ENCODE measurements around the gene CNOT4.
"Not testable (repeated sequence)": the region's sequence is repeated elsewhere in the genome, so short reads cannot be mapped to it uniquely, and the experiment has no call there.

CNOT4 gene

DNA sequence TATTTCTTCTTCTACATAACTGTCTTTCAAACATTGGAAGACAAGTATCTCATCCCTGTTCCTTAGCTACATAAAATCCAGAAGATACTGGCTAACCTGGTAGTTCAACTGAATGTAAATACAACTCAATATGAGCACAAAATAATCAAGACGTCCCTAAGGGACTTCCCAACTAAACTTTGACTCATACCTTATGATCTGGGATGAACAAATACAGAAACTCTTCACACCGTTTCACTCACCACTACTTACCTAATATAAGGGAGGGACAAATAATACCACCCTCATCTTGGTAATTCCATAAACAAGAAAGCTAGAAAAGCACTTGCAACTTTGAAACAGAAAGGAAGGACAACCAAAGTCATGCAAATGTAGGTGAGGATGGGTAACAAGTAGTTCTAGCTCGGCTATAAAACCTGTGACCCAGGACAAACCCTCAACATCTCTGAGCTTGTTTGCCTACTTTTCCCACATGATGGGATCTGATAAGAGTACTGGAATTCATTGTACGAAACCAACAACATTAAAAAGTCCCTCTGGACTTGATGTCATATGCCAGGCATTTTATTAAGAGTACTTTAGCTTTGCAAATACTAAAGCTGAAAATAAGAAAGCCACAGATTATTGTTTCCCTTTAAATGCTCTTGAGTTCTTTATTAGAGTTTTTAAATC, 154.4 kb downstream of the CNOT4 start:
- DNase-seq: no peak

DNA sequence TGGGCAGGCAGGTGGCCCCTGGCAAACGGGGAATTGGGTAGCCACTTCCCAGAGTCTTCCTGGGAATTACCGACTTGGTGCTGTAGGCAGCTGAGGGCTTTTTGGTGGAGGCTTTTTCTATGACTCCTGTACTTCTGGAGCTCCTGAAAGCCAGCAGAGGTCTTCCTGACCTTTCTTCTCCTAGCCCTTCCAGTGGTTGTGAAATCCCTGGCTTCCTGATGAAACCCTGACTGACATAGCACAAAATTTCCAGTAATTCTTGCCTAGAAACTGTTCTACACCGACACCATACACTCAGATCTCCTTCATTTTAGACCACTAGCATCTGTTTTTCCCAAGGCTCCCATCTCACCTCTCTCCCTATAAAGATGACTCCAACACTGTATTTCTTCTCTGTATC, 156.1 kb downstream of the CNOT4 start:
- no peak for DNase-seq

DNA sequence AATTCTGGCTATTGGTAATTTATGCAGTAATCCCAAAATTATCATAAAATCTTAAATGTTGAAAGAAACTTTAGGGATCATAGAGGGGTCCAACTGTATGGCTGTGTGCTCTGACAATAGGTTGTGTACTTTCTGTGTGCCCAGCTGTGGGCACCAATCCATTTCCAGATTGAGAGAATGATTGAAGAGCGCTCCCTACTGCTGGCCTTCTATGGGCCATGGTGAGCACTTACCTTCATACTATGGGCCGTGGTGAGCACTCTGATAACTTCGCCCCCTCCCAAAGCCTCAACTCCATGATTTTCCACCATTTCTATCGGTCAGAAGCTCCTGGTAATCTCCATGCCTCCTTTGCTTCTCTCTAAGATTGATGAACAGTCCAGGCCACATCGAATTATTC, 157.6 kb downstream of the CNOT4 start:
- DNase-seq: no peak

DNA sequence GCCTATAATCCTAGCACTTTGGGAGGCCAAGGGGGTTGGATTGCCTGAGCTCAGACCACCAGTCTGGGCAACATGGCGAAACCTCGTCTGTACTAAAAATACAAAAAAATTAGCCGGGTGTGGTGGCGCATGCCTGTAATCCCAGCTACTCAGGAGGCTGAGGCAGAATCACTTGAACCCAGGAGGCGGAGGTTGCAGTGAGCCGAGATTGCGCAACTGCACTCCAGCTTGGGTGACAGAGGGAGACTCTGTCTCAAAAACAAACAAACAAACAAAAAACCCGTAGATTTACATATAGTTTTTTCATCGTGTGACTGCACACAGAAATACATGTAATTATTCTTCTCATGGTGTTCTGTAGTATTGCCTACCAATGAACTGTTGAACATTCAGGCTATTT, 158.8 kb downstream of the CNOT4 start:
- not testable (repeated sequence) for DNase-seq

DNA sequence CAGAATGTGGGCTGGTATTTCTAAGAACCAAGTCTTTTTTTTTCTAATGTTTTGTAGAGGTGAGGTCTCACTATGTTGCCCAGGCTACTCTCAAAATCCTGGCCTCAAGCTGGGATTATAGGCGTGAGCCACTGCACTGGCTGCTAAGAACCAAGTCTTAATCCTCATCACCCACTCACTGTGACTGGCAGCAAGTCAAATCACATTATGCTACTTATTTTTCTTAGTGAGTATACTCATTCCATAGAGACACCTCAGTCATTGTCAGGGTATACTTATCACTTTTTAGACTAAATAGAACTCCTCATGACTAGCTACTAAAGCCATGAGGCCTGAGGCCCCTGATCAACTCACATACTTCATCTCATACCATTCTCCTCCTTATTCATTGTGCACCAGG, 160.2 kb downstream of the CNOT4 start:
- DNase-seq: no peak

DNA sequence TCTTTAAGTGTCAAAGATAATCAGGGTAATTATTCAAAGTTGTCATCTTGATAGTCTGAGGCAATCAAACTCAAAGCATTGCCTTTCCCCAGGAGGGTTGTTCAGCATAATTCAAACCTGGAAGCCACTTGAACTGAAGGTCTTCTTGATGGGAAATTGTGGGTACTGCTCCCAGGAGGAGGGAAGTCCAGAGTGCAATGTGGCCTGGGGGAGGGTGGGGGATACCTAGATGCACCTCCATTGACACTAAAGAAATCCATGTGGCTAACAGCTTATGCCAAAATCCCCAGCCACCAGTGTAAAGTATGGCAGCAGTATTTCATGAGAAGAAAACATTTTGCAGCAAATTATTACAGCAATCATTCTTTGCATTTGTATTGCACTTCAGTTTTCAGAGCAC, 161.4 kb downstream of the CNOT4 start:
- no peak for DNase-seq

DNA sequence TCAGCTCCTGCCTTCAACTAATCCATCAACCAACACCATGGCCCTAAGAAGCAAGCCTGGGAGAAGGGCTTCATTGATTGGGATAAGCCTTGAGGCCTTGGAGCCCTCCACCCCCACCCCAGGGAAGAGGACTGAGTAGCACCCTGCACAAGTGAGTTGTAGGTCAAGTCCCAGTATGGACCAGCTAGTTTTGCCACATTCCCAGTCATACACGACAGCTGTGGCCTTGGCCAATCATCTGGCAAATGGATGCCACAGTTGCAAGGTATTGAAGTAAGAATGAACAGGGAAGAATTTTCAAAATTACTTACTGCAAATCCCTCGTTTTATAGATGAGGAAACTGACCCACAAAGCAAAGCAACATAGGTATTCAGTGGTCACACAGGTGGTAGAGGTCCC, 166.5 kb downstream of the CNOT4 start:
- DNase-seq: no peak

DNA sequence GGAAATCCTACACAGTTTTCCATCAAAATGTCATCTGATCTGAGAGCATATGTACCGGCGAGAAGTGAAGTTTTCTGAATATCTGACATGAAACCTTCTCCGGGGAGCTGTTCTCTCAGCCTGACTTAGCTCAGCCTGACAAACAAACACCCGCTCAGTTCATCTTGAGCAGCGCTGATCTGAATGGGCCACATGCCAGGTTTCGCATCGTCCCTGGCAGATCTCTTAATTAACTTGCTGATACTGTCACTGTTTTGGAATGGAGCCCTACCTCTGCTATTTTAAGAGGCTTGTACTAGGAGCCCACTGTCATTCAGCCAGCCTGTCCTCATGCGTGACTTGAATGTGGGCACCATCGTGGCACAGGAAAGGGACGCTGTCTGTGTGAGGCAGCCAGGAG, 167.0 kb downstream of the CNOT4 start:
- no peak for DNase-seq

DNA sequence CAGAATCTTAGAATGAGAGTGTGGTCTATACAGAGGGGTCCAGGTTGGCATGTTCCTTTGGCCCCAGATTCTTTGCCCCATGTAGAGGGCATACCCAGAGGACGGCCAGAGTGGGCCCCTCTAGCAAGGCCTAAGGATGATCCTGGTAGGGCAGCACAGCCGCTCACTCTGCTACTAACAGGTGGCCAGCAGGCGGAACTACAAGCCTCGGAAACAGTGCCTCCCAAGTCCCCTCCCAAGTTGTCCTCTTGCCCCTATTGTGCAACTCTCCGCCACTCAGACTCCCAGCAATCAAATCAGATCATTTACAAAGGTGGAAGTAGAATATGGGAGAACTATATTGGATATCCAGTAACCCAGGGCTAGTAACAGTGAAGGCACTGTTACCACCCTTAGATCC, 168.9 kb downstream of the CNOT4 start:
- no peak for DNase-seq

DNA sequence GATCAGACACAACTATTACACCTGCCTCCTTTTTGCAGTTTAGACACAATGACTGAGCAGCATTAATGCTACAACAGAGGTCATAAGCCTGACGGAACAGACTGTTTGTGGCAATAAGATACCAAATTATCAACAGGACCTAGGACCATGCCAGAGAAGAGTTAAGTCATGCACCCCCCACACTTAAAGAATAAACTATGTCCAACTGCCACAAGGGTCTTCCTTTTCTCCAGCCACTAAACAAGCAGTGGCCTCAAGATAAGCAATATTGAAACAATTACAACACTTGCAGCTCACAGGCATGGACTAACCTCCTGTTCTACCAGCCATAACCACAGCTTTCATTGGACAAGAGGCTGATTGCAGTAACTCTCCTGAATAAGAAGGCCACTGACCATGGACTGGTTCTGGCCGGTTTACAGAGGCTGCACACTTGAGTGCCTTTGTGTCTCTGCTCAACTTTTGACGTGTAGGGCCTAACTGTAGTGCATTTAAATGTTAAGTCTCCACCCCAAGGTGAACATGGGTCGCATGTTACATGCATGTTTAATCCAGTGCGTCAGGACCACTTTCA, 171.8 kb downstream of the CNOT4 start:
- no peak for DNase-seq

DNA sequence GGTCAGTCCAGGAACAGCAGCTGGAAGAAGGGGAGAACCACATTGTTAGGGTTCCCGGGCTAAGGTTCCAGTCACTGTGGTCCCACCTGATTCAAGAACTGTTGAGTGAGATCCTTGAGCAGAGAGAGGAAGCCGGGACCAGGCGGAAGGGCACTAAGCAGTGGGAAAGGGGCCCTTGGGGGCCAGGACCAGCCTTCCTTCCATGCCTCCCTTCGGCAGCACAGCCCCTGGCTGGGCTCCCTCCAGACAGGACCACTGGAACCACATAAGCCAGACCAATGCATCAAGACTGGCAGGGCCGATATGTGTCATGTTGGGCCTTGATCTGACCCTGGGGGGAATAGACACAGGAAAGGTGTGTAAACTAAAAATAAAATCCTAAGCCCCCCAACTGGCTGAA, 172.4 kb downstream of the CNOT4 start:
- DNase-seq: no peak

DNA sequence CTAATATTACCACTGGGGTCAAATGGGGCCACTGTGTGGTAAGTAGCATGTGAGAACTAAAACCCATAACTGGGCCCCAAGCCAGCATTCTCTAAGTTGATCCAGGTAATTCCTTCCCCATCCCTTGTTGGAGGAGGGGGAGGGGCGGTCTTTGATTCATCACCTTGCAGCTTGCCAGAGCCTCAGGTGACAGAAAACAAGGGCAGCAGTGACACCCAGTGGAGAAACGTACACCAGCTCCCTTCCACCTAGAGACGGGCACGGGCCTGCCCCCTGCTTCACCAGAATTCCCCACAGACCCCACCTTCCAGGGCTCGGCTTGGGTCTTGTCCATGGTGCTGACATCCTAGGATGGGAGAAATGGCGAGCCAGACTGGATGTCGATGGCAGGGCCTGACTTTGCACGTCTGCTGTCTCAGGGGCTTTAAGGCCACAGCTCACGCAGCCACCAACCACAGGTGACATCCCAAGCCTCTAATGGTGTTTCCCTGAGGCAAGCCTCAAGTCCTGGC, 174.2 kb downstream of the CNOT4 start:
- DNase-seq: peak in 2 of 5 donors; percentile 5 to 24

DNA sequence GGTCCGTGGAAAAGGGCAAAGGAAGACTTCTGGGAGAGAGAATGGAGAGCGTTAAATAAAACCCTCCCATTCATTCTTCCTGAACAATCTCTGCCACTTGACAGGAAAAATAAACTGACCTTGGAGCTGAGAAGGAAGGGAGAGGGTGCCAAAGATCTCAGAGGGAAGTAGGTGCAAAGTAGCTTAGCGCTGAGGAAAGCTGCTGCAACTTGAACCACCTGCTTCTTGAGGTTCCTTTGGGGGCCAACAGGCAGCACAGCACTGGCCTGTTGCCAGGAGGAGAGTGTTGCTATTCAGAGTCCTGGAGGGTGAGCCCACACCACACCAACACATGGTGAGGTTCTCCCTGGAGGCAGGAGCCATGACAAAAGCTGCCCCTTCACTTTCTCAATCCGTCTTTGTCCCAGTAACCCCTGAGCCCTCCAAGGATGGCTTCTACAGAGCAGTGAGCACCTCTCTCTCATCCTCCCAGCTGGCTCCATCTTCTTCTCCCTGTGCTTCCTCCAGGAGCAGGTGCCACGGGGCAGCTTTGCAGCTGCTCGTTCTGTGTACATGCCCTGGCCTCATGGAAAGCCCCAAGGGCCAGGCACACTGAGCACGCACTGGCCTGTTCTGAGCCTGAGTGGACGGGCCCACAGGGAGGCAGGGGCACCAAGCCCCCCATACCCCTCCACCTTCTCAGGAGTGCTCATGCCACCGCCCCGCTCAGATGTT, 174.9 kb downstream of the CNOT4 start:
- no peak for DNase-seq

DNA sequence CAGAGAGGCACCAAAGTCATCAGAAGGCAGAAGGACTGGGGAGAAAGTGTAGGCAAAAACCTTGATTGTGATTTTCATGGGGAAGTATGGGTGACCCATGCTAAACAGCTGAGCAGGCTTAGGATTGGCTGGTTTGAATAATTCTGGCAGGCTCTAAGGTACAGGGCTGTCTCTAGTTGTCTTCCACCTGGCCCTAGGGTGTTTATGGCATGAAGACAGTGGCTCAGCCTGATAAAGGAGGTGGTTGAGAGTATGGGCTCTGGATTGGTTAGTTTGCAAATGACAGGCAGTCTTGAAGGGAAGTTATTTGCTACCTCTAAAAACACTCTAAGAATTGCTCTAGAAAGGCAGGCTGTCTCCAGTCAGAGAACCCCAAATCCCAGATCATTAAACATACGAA, 176.0 kb downstream of the CNOT4 start:
- DNase-seq: no peak

DNA sequence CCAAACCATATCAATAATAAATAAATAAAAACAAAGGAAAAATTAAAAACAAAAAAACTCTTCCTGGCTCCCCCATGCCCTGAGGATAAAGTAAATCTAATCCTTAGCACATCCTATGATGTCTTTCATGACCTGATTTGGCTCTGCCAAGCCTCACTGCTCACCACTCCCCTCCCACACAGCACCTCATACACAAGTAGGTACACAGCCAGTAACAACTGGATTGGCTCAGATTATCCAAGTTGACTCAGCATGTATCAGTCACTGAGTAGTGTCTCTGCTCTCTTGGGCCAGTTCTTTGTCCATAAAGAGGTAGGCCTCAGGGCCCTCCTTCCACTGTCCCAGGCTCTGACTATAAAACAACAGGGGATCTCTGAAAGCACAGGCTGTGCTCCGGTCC, 176.7 kb downstream of the CNOT4 start:
- DNase-seq: no peak

DNA sequence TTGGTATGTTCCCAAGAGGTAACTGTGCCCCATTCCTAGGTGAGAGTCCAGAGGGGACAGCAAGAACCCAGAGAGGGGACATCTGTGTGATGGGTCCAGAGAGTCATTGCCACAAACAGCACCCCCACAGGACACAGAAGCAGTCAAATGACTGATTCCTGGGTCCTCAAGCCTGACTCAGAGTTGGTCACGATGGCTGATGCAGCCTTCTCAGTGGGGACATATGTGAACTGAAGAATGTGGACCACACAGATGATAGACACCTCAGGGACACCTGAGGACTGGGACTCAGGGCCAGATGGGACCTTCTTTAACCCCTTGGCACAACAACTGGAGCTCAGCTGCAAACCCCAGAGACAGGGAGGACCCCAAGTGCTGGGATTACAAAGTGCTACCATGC, 179.8 kb downstream of the CNOT4 start:
- no peak for DNase-seq

DNA sequence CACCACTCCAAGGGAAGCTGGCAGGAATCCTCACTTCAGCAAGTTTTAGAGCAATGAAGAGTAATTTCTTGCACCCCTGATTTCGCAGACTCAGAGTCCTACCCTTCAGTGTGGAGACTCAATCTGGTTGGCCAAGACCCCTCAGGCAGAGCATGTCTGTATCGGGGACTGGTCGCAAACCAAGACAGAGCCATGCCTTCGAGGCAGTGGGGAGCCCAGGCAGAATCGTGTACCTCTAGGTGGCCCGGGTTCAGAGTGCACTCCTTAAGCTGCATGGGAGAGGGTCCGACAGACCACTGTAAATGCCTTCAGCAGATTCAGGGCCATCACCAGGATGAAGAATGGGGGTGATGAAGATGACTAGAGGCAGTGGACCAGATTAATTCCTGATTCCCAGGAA, 181.4 kb downstream of the CNOT4 start:
- DNase-seq: no peak

DNA sequence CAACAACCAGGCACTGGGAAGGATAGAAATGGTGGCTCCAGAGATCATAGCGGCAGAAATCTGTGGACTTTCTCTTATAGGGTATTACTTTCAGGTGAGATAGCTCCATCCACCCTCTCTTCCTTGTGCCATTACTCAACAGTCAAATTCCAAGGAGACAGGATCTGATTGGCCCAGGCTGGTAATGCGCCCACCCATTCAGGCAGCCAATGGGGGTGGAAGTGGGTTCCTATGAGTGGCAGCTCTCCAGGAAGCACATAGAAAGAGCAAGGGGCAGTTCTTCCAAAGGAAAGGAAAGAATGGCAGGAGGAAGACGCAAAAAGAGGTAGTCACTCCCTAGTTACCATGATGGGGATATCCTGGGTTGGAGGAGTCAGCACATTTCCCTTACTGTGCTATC, 181.8 kb downstream of the CNOT4 start:
- DNase-seq: no peak

DNA sequence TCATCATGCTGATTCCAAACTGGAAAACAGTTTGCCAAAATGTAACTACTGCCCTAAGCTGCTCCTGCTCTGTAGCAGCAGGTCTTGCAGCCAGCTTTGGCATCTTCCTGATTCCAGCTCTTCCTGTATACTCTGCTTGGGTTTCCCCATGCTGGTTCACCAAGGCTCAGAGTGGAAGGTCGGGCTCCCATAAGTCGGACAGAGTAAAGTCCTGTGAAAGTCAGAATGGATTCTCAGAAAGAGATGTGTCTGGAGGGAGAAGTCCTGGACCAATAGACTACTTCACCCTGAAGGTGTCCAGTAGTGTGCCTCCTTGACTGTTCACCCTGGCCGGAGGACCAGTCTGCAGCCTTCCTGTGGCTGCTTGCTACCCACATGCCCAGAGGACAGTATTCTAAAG, 182.4 kb downstream of the CNOT4 start:
- DNase-seq: no peak

DNA sequence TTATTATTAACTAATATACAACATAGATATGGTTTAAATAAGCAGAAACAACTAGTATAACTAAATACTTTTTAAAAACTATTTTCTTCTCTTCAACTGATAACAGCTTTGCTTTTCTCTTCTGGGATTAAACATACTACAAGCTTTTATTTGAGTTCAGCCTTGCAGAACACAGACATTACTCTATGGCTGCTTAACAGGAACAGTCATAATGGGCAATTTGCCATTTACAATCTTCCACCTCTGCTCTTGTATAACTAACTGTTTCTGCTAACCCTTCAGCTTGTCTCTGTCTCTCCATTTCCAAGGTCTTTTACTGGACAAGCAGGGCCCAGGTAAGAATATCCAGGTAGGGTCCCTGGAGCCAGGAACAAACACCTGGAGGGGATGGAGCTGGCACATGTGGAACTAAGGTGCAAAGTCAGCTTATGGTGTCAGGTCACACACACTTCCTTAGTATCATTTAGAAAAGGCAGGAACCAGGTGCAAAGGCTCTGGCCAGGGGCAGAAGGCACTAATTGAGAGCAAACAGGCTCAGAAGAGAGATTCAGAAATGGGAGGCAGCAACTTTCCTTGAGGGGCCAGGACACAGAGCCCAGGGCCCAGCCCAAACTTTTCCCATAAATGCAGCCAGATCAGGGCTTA, 183.1 kb downstream of the CNOT4 start:
- no peak for DNase-seq

DNA sequence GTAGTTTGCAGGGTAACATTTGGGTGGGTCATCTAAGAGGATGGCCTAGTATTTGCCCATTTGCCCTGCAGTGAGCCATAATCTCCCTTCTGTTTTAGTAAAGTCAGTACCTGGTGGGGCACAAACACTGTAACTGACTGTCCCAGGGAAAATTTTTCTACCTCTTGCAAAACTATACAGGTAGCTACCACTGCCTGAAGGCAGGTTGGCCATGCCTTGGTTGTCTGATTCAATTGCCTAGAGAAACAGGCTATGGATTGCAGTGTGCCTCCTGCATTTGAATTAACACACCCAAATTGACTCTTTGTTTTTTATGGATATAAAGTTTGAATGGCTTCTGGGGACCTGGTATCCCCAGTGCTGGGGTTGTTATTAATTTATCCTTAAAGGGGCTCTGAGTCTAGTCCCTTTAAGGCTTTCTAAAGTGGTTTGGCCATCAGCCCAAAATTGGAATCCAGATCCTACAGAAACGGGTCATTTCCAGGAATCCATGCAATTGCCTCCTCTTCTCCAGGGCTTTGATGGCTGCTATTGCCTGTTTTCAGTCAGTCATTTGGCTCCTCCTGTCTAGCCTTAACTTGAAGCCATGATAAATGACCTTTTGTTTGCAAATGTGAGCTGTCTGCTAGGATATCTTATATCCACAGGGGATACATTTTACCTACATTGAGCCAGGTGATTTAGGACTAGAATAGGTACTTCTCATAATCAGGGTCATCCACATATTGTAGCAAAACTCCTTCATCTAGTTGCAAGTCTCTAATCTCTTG, 187.1 kb downstream of the CNOT4 start:
- DNase-seq: no peak

DNA sequence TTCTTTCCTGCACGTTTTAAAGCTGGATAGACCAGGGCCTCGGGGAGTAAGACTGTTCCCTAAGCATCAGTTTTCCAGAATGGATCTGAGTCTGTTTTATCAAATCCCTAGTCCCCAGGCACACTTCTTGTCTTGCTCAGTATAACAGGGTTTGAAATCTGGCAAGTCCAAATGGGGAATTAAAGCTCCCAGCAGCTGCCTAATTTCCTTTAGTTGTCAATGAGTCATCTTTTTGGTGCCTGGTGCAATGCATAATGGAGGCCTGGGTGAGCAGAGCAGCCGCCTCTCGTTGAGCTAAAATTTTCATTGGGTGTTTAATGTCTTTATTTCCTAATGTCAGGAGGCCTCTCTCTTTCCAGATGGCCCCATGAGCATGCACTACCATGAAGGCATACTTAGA, 188.3 kb downstream of the CNOT4 start:
- no peak for DNase-seq

DNA sequence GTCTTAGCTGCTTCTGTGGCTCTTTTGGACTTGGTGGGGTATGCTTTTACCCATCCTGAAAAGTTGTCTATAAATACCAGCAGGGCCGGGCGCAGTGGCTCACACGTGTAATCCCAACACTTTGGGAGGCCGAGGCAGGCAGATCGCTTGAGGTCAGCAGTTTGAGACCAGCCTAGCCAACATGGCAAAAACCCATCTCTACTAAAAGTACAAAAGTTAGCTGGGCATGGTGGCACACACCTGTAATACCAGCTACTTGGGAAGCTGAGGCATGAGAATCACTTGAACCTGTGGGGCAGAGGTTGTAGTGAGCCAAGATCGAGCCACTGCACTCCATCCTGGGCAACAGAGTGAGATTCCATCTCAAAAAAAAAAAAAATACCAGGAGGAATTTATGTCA, 188.9 kb downstream of the CNOT4 start:
- not testable (repeated sequence) for DNase-seq

Measured in T-helper 1 cell (primary cell).